Tibial artery (tissue), 4 donors: ENCODE data around the gene ZNF451.

ENCODE experiments used
- DNase-seq, 2 donors: peaks; one replicate each; pipeline ENCODE4 v3.0.0-alpha.2; 2019
- H3K27ac ChIP-seq, 2 donors: fragments of 200-600 bp; sonication (generic) in 1 of 2; 1 replicate in 1 of 2; 2 replicates in 1 of 2; pipeline ENCODE4 v1.5.1; 2018 to 2019; ENCODE audit warnings: mild to moderate bottlenecking in 1 of 2
- H3K27me3 ChIP-seq, 2 donors: fragments of 200-600 bp; sonication (generic) in 1 of 2; one replicate each; pipeline versions ENCODE4 v1.5.1 to v1.6.0; 2016 to 2019
- H3K36me3 ChIP-seq, 3 donors: fragments of 200-600 bp; sonication (generic) in 2 of 3; one replicate each; pipeline ENCODE4 v1.5.1; 2016 to 2019; ENCODE audit warnings: mild to moderate bottlenecking in 2 of 3
- H3K4me1 ChIP-seq, 4 donors: fragments of 200-600 bp; sonication (generic) in 2 of 4; 1 replicate in 3 of 4; 2 replicates in 1 of 4; pipeline ENCODE4 v1.5.1; 2016 to 2019
- H3K4me3 ChIP-seq, 2 donors: fragments of 200-600 bp; sonication (generic) in 1 of 2; 1 replicate in 1 of 2; 2 replicates in 1 of 2; pipeline ENCODE4 v1.5.1; 2018 to 2019; ENCODE audit warnings: mild to moderate bottlenecking in 2 of 2
- H3K9me3 ChIP-seq, 3 donors: fragments of 200-600 bp; sonication (generic) in 1 of 3; one replicate each; pipeline ENCODE4 v1.5.1; 2016 to 2019
- CTCF ChIP-seq, 2 experiments: fragments of 200-600 bp in 1 of 2; fragments of 450-650 bp in 1 of 2; IDR thresholded peaks; one replicate each; pipeline ENCODE4 v1.5.1; 2017 to 2019; ENCODE audit warnings: antibody characterized with exemption in 2 of 2, mild to moderate bottlenecking in 1 of 2, moderate library complexity in 1 of 2
- intact Hi-C: fragments of 100-400 bp; cut with DNase I; formaldehyde crosslinking; loops from one replicate; pipeline ENCODE4 v1.15.0; 2023; ENCODE audit warnings: low total_unique reads

ZNF451 gene

GRCh38 chr6:57216235-57217101, 126.5 kb downstream of the ZNF451 start:
- no peaks in the 10 kb centered on the region for H3K9me3 ChIP-seq
- TF ChIP-seq CTCF (IDR thresholded peaks at IDR 0.05), result no peak
- no peaks in the 10 kb centered on the region for H3K27me3 ChIP-seq
- peaks cover 0 to 59% (median 8%) of the 10 kb centered on the region in 4 donors for H3K4me1 ChIP-seq
- H3K36me3 ChIP-seq, result no peaks in the 10 kb centered on the region
- no peak for DNase-seq
- no peak overlapping the region for H3K27ac ChIP-seq
- H3K4me3 ChIP-seq, result no peak overlapping the region
- intact Hi-C loops, result no loop called here

GRCh38 chr6:57217270-57217669, 127.3 kb downstream of the ZNF451 start:
- no peak overlapping the region for H3K4me3 ChIP-seq
- no peak for TF ChIP-seq CTCF (IDR thresholded peaks at IDR 0.05)
- no peaks in the 10 kb centered on the region for H3K27me3 ChIP-seq
- peaks cover 0 to 52% (median 8%) of the 10 kb centered on the region in 4 donors for H3K4me1 ChIP-seq
- H3K9me3 ChIP-seq, result no peaks in the 10 kb centered on the region
- no peak overlapping the region for H3K27ac ChIP-seq
- intact Hi-C loops, result no loop called here
- no peak for DNase-seq
- H3K36me3 ChIP-seq, result no peaks in the 10 kb centered on the region
